Measurements from ENCODE around the gene INTS2. TPM values are rescaled to one million over a fixed set of nuclear protein-coding genes. Genes with fewer than 3 reads are reported as not detected.
A peak's percentile ranks its signal among the peaks of the same experiment; 100 is the strongest.

The INTS2 gene
- polyA plus RNA-seq, 1 of the 3 experiments (the other 2 are of a cell fraction) = 6.7 TPM

DNA sequence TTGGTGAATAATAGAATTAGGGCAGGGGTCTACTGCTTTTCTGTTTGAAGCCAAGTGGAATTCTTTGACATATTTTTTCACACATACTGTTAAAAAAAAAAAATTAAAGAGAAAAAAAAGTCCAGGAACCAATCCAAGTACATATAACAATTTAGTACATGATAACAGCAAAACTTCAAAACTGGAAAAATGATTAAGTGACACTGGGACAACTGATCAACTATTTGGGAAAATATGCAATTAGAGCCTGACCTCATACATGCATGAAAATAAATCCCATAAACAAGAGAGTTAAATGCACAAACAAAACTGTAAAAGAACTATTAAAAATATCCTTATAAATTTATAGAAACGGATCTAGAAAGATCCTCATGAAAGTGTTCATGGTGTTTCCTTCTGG is 92.2 kb downstream of the INTS2 start:
- Histone ChIP-seq H3K36me3 (replicated peaks in 1 of 2; ENCODE audit: control insufficient read depth in 1 of 2, insufficient read depth in 2 of 2, low read length in 1 of 2) (peaks cover 0 to 14% of the 10 kb centered on the region in 2 experiments), H3K9me3 (no peaks in the 10 kb centered on the region; the same call in 1 of the 2 replicates), H2AFZ (ENCODE audit: low read depth) (no peak overlapping the region; the same call in 1 of the 2 replicates), H3K4me3 (ENCODE audit: low read depth in 2 of 2, low read length in 1 of 2) (no peak overlapping the region), H3K9ac (no peak overlapping the region), H3K27me3 (ENCODE audit: insufficient read depth) (no peaks in the 10 kb centered on the region), H3F3A (replicated peaks; ENCODE audit: insufficient read depth) (peaks cover 11% of the 10 kb centered on the region), H3K9me2 (no peaks in the 10 kb centered on the region), H3K4me1 (ENCODE audit: control insufficient read depth in 1 of 2, insufficient read depth in 2 of 2, low read depth in 1 of 2, low read length in 1 of 2) (peaks cover 0 to 3% of the 10 kb centered on the region in 2 experiments; a peak in 2 of 4 replicates), H3K79me2 (ENCODE audit: insufficient read depth) (peaks cover 7% of the 10 kb centered on the region; the same call in 1 of the 2 replicates), H4K20me1 (ENCODE audit: insufficient read depth) (no peaks in the 10 kb centered on the region), H3K27ac (ENCODE audit: low read depth in 2 of 2, low read length in 1 of 2) (no peak overlapping the region), H3K4me2 (no peak overlapping the region)
- ChIA-PET CTCF (interaction anchor here (1.4 to 2.0 kb wide), 10 partner anchors 26 to 1115 kb away, joined by 3 to 21 read pairs (median 10); no protein-coding TSS in a partner anchor), POLR2A (no interaction called here)
- WGBS (ENCODE audit: low lambda C conversion rate) = 98% methylated on average over 1 of the region's 1 CpG
- no peak for DNase-seq
- TF ChIP-seq, protein P1, sequence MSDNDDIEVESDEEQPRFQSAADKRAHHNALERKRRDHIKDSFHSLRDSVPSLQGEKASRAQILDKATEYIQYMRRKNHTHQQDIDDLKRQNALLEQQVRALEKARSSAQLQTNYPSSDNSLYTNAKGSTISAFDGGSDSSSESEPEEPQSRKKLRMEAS (IDR thresholded peaks at IDR 0.05; ENCODE audit: low read depth) = no peak
- TF ChIP-seq FOXJ3 (CRISPR knock-in tag; IDR thresholded peaks at IDR 0.05) (no peak), TAF1 (IDR thresholded peaks at IDR 0.05; ENCODE audit: borderline replicate concordance, low read depth, low read length) (no peak), SMC3 (IDR thresholded peaks at IDR 0.05; ENCODE audit: low read depth, low read length) (no peak), CHD2 (IDR thresholded peaks at IDR 0.05; ENCODE audit: low read length, partially characterized antibody) (no peak), FOSL2 (IDR thresholded peaks at IDR 0.05; ENCODE audit: borderline replicate concordance, low read depth) (no peak), FOXM1 (IDR thresholded peaks at IDR 0.05; ENCODE audit: low read depth) (no peak), SIN3A (IDR thresholded peaks at IDR 0.05; ENCODE audit: borderline replicate concordance, low read depth, low read length) (no peak), NFIC (IDR thresholded peaks at IDR 0.05; ENCODE audit: borderline replicate concordance) (no peak), MXI1 (IDR thresholded peaks at IDR 0.05; ENCODE audit: low read depth, low read length) (no peak), POLR2AphosphoS5 (IDR thresholded peaks at IDR 0.05; ENCODE audit: low read depth, low read length) (no peak), RXRA (IDR thresholded peaks at IDR 0.05; ENCODE audit: borderline replicate concordance, low read depth) (no peak)
- TF ChIP-seq, protein P2, sequence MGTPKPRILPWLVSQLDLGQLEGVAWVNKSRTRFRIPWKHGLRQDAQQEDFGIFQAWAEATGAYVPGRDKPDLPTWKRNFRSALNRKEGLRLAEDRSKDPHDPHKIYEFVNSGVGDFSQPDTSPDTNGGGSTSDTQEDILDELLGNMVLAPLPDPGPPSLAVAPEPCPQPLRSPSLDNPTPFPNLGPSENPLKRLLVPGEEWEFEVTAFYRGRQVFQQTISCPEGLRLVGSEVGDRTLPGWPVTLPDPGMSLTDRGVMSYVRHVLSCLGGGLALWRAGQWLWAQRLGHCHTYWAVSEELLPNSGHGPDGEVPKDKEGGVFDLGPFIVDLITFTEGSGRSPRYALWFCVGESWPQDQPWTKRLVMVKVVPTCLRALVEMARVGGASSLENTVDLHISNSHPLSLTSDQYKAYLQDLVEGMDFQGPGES (IDR thresholded peaks at IDR 0.05; ENCODE audit: low read depth, low read length) = no peak
- TF ChIP-seq, protein P3, sequence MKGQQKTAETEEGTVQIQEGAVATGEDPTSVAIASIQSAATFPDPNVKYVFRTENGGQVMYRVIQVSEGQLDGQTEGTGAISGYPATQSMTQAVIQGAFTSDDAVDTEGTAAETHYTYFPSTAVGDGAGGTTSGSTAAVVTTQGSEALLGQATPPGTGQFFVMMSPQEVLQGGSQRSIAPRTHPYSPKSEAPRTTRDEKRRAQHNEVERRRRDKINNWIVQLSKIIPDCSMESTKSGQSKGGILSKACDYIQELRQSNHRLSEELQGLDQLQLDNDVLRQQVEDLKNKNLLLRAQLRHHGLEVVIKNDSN (IDR thresholded peaks at IDR 0.05; ENCODE audit: borderline replicate concordance, low read depth) = no peak

DNA sequence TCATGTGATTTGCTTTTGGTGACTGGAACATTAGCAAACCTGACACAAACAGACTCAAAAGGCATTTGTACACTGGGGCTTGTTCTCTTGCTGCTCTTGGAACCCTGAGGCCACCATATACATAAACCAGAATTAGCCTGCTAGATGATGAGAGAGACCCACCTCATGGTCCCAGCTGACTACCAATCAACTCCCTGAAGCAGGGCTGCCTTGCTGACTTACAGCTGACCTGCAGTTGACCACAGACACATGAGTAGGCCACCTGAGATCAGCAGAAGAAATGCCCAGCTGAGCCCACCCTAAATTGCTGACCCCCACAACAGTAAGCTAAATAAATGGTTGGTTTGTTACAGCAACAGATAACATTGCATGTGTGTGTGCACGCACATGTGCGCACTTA is 93.2 kb downstream of the INTS2 start:
- Histone ChIP-seq H3K9me2 (no peaks in the 10 kb centered on the region), H3K4me2 (no peak overlapping the region), H3K4me1 (ENCODE audit: control insufficient read depth in 1 of 2, insufficient read depth in 2 of 2, low read depth in 1 of 2, low read length in 1 of 2) (peaks cover 0 to 3% of the 10 kb centered on the region in 2 experiments; a peak in 2 of 4 replicates), H3K36me3 (replicated peaks in 1 of 2; ENCODE audit: control insufficient read depth in 1 of 2, insufficient read depth in 2 of 2, low read length in 1 of 2) (peaks cover 0 to 21% of the 10 kb centered on the region in 2 experiments), H3K9me3 (no peaks in the 10 kb centered on the region; the same call in 1 of the 2 replicates), H4K20me1 (ENCODE audit: insufficient read depth) (no peaks in the 10 kb centered on the region), H3K27me3 (ENCODE audit: insufficient read depth) (no peaks in the 10 kb centered on the region), H3F3A (replicated peaks; ENCODE audit: insufficient read depth) (peaks cover 11% of the 10 kb centered on the region), H2AFZ (ENCODE audit: low read depth) (no peak overlapping the region), H3K79me2 (ENCODE audit: insufficient read depth) (peaks cover 5% of the 10 kb centered on the region; the same call in 1 of the 2 replicates), H3K4me3 (ENCODE audit: low read depth in 2 of 2, low read length in 1 of 2) (no peak overlapping the region), H3K27ac (ENCODE audit: low read depth in 2 of 2, low read length in 1 of 2) (peak overlapping the region in 1 of 2 experiments; percentile 19; a peak in 1 of 4 replicates), H3K9ac (no peak overlapping the region)
- POLR2A ChIA-PET = interaction anchor here (0.6 kb wide), 1 partner anchor 795 kb away, joined by 3 read pairs; no protein-coding TSS in a partner anchor
- DNase-seq = no peak
- CTCF ChIA-PET = interaction anchor here (0.7 to 3.0 kb wide), 10 partner anchors 79 to 862 kb away, joined by 3 to 21 read pairs (median 3); no protein-coding TSS in a partner anchor
- WGBS (ENCODE audit: low lambda C conversion rate) = 97% methylated on average over 2 of the region's 2 CpGs
- TF ChIP-seq SMC3 (IDR thresholded peaks at IDR 0.05; ENCODE audit: low read depth, low read length) (no peak), JUND (IDR thresholded peaks at IDR 0.05) (no peak), MEF2A (IDR thresholded peaks at IDR 0.05; ENCODE audit: borderline replicate concordance, low read depth) (no peak), POLR2AphosphoS5 (IDR thresholded peaks at IDR 0.05; ENCODE audit: low read depth, low read length) (no peak), CHD2 (IDR thresholded peaks at IDR 0.05; ENCODE audit: low read length, partially characterized antibody) (no peak), RXRA (IDR thresholded peaks at IDR 0.05; ENCODE audit: borderline replicate concordance, low read depth) (no peak), FOXM1 (IDR thresholded peaks at IDR 0.05; ENCODE audit: low read depth) (no peak), GABPA (IDR thresholded peaks at IDR 0.05; ENCODE audit: low read depth) (no peak), EZH2phosphoT487 (IDR thresholded peaks at IDR 0.05; ENCODE audit: borderline replicate concordance, low read depth) (no peak), NFIC (IDR thresholded peaks at IDR 0.05; ENCODE audit: borderline replicate concordance) (no peak), SIN3A (IDR thresholded peaks at IDR 0.05; ENCODE audit: borderline replicate concordance, low read depth, low read length) (no peak), NRF1 (IDR thresholded peaks at IDR 0.05; ENCODE audit: low read depth, low read length) (no peak)
- TF ChIP-seq, protein P1 (IDR thresholded peaks at IDR 0.05; ENCODE audit: low read depth) = no peak
- TF ChIP-seq, protein P4, sequence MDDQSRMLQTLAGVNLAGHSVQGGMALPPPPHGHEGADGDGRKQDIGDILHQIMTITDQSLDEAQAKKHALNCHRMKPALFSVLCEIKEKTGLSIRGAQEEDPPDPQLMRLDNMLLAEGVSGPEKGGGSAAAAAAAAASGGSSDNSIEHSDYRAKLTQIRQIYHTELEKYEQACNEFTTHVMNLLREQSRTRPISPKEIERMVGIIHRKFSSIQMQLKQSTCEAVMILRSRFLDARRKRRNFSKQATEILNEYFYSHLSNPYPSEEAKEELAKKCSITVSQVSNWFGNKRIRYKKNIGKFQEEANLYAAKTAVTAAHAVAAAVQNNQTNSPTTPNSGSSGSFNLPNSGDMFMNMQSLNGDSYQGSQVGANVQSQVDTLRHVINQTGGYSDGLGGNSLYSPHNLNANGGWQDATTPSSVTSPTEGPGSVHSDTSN (IDR thresholded peaks at IDR 0.05) = no peak
- TF ChIP-seq, protein P5, sequence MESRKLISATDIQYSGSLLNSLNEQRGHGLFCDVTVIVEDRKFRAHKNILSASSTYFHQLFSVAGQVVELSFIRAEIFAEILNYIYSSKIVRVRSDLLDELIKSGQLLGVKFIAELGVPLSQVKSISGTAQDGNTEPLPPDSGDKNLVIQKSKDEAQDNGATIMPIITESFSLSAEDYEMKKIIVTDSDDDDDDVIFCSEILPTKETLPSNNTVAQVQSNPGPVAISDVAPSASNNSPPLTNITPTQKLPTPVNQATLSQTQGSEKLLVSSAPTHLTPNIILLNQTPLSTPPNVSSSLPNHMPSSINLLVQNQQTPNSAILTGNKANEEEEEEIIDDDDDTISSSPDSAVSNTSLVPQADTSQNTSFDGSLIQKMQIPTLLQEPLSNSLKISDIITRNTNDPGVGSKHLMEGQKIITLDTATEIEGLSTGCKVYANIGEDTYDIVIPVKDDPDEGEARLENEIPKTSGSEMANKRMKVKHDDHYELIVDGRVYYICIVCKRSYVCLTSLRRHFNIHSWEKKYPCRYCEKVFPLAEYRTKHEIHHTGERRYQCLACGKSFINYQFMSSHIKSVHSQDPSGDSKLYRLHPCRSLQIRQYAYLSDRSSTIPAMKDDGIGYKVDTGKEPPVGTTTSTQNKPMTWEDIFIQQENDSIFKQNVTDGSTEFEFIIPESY (IDR thresholded peaks at IDR 0.05; ENCODE audit: borderline replicate concordance, low read depth) = no peak
